IMR-90 (cell line): ENCODE results near the gene AKAP6.

Experiments
- BHLHE40 ChIP-seq: fragments of 150-350 bp; IDR thresholded peaks from 2 replicates; pipeline ENCODE4 v1.6.1; 2016; ENCODE audit warnings: mild to moderate bottlenecking, low read depth, low read length
- CEBPB ChIP-seq: IDR thresholded peaks from 2 replicates; pipeline ENCODE4 v1.6.1; 2012; ENCODE audit warnings: low read depth, low read length, improper control_type of control experiment
- CTCF ChIP-seq: conservative IDR thresholded peaks from 2 replicates; pipeline ENCODE4 v1.5.1; 2012; ENCODE audit warnings: mild to moderate bottlenecking, low read depth, low read length, improper control_type of control experiment
- MXI1 ChIP-seq: IDR thresholded peaks from 2 replicates; pipeline ENCODE4 v1.6.1; 2012; ENCODE audit warnings: low read depth, mild to moderate bottlenecking, low read length, moderate library complexity, borderline replicate concordance
- POLR2A ChIP-seq: IDR thresholded peaks from 2 replicates; pipeline ENCODE4 v1.6.1; 2012; ENCODE audit warnings: mild to moderate bottlenecking, low read depth, low read length
- RAD21 ChIP-seq: IDR thresholded peaks from 2 replicates; pipeline ENCODE4 v1.6.1; 2012; ENCODE audit warnings: low read length, improper control_type of control experiment
- RFX5 ChIP-seq: IDR thresholded peaks from 2 replicates; pipeline ENCODE4 v1.8.0; 2012; ENCODE audit warnings: low read depth, mild to moderate bottlenecking, low read length, moderate library complexity
- SMC3 ChIP-seq: fragments of 150-350 bp; IDR thresholded peaks from 2 replicates; pipeline ENCODE4 v1.6.1; 2016; ENCODE audit warnings: low read depth, mild to moderate bottlenecking, antibody characterized with exemption, low read length, moderate library complexity

- no peak for TF ChIP-seq CTCF
- no peak for TF ChIP-seq RAD21
- no peak for TF ChIP-seq CEBPB
- TF ChIP-seq POLR2A = no peak
- TF ChIP-seq MXI1 = no peak
- no peak for TF ChIP-seq RFX5
- TF ChIP-seq BHLHE40 = no peak
- TF ChIP-seq SMC3 = no peak
Observed at GRCh38 chr14:32534145-32534544, 205.0 kb downstream of the AKAP6 start.
